Vagina (tissue), 2 donors: Measurements from ENCODE around the gene WIPF3. TPM values are rescaled to one million over a fixed set of nuclear protein-coding genes. Genes with fewer than 3 reads are reported as not detected.
A peak's percentile ranks its signal among the peaks of the same experiment; 100 is the strongest.

Experiments
- DNase-seq, 2 donors: peaks; one replicate each; pipeline ENCODE4 v3.0.0-alpha.2; 2017; ENCODE audit errors: extremely low spot score in 2 of 2
- H3K27ac ChIP-seq: fragments of 200-600 bp; sonication (generic); one replicate; pipeline ENCODE4 v1.5.1; 2019
- H3K27me3 ChIP-seq: fragments of 200-600 bp; sonication (generic); one replicate; pipeline ENCODE4 v1.5.1; 2019
- H3K36me3 ChIP-seq, 2 donors: fragments of 200-600 bp; sonication (generic); one replicate each; pipeline ENCODE4 v1.5.1; 2017 to 2019
- H3K4me1 ChIP-seq: fragments of 200-600 bp; sonication (generic); one replicate; pipeline ENCODE4 v1.5.1; 2019
- H3K4me3 ChIP-seq, 2 donors: fragments of 200-600 bp; sonication (generic); 1 replicate in 1 of 2; 2 replicates in 1 of 2; pipeline ENCODE4 v1.5.1; 2016 to 2019
- H3K9me3 ChIP-seq: fragments of 200-600 bp; sonication (generic); one replicate; pipeline ENCODE4 v1.5.1; 2019
- POLR2A ChIP-seq, 2 donors: fragments of 450-650 bp; IDR thresholded peaks; one replicate each; pipeline ENCODE4 v1.6.1; 2017; ENCODE audit warnings: antibody characterized with exemption in 2 of 2, mild to moderate bottlenecking in 2 of 2, moderate library complexity in 2 of 2
- POLR2AphosphoS5 ChIP-seq, 2 donors: sonication (generic); formaldehyde crosslinking; IDR thresholded peaks; one replicate each; pipeline ENCODE4 v1.9.0; 2017; ENCODE audit warnings: antibody characterized with exemption in 2 of 2, mild to moderate bottlenecking in 2 of 2, low read depth in 1 of 2; ENCODE audit not compliant: insufficient read depth in 1 of 2
- intact Hi-C: fragments of 100-400 bp; cut with DNase I; formaldehyde crosslinking; loops from one replicate; pipeline ENCODE4 v1.15.1; 2023
- total RNA-seq: library from RNA; depleted of rRNA; stranded (reverse); fragments of >200 nt; gene quantifications from one replicate; pipeline ENCODE4 v1.2.3, GENCODE V29; 2016
- TF ChIP-seq, protein P1 (sequence below), 3 experiments: fragments of 450-650 bp in 2 of 3; fragments of 200-600 bp in 1 of 3; sonication (generic) in 1 of 3; IDR thresholded peaks; one replicate each; pipeline ENCODE4 v1.5.1; 2017 to 2019; ENCODE audit warnings: antibody characterized with exemption in 3 of 3, mild to moderate bottlenecking in 2 of 3, moderate library complexity in 2 of 3

Gene WIPF3
- total RNA-seq, 1 donor from 2014 or later: 0.25 TPM

DNA sequence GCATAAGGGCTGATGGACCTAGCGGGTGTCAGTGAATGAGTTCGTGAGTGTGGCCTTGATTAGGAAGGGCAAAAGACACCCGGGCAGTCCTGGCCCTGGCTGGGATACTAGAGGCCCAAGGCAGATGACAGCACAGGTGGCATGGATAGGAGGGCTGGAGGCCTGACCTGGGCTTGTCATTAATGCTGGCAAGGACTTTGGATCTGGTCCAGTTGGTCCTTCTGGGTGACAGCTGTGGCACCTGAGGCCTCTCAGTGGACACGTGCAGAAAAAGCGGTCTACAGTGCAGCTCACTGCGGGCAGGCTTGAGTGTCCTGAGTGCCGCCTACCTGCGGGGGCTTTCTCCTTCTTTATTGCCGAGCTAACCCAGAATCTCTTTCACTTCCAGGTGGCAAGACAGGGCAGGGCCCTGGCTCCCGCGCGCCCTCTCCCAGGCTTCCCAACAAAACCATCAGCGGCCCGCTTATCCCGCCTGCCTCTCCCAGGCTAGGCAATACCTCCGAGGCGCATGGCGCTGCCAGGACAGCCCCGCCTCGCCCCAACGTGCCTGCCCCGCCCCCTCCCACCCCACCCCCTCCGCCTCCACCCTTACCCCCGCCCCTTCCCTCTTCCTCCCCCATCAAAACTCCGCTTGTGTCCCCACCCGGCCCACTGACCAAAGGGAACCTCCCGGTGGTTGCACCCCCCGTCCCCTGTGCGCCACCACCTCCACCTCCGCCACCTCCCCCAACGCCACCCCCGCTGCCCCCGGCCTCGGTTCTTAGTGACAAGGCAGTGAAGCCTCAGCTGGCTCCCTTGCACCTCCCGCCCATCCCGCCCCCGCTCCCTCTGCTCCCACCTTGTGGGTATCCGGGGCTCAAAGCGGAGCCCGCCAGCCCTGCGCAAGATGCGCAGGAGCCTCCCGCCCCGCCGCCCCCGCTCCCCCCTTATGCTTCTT is 77.4 kb downstream of the WIPF3 start:
- Histone ChIP-seq H3K4me1 (peaks cover 6% of the 10 kb centered on the region), H3K36me3 (no peaks in the 10 kb centered on the region), H3K9me3 (no peaks in the 10 kb centered on the region), H3K4me3 (peak overlapping the region; percentile 38 to 44), H3K27me3 (no peaks in the 10 kb centered on the region), H3K27ac (no peak overlapping the region)
- intact Hi-C loops: no loop called here
- DNase-seq: peak in 1 of 2 donors; percentile 75
- TF ChIP-seq POLR2A (IDR thresholded peaks at IDR 0.05) (no peak), POLR2AphosphoS5 (IDR thresholded peaks at IDR 0.05; ENCODE audit: insufficient read depth in 1 of 2, low read depth in 1 of 2) (no peak)
- TF ChIP-seq, protein P1, sequence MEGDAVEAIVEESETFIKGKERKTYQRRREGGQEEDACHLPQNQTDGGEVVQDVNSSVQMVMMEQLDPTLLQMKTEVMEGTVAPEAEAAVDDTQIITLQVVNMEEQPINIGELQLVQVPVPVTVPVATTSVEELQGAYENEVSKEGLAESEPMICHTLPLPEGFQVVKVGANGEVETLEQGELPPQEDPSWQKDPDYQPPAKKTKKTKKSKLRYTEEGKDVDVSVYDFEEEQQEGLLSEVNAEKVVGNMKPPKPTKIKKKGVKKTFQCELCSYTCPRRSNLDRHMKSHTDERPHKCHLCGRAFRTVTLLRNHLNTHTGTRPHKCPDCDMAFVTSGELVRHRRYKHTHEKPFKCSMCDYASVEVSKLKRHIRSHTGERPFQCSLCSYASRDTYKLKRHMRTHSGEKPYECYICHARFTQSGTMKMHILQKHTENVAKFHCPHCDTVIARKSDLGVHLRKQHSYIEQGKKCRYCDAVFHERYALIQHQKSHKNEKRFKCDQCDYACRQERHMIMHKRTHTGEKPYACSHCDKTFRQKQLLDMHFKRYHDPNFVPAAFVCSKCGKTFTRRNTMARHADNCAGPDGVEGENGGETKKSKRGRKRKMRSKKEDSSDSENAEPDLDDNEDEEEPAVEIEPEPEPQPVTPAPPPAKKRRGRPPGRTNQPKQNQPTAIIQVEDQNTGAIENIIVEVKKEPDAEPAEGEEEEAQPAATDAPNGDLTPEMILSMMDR (IDR thresholded peaks at IDR 0.05): no peak

DNA sequence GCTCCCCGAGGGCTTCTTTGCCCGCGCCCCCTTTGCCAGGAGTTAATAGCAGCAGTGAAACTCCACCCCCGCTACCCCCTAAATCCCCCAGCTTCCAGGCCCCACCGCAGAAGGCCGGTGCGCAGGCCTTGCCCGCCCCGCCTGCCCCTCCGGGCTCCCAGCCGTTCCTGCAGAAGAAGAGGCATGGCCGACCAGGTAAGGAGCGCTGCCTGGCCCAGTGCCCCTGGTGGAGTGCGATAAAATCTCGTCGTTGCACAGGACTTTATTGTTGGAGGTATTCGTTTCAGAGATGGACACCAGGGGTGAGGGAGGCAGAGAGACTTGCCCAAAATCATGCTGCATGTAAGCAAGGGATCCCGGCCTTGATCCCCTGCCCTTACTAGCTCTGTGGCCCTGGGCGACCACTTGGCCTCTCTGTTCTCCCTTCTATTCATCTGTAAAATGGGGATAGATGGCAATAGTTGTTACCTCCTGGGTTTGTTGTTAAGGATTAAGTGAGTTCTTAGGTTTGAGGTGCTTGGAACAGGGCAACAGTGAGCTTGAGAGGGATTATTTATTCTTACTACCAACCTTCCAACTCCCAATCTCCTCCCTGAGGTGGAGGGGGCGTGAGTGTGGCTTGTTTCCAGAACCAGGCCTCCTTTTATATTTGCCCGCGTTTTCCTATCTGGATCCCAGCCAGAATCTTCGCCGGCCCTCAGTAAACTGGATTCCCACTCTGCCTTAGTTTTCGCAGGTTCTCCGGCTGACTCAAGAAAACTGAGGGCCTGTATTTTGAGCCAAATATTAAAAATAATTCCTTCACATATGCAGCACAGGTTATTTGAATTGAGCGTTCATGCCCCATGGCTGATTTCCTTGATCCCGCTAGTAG is 78.3 kb downstream of the WIPF3 start:
- Histone ChIP-seq H3K27ac (no peak overlapping the region), H3K4me3 (peak overlapping the region; percentile 38 to 44), H3K27me3 (no peaks in the 10 kb centered on the region), H3K4me1 (peaks cover 6% of the 10 kb centered on the region), H3K9me3 (no peaks in the 10 kb centered on the region), H3K36me3 (no peaks in the 10 kb centered on the region)
- intact Hi-C loops: no loop called here
- TF ChIP-seq POLR2AphosphoS5 (IDR thresholded peaks at IDR 0.05; ENCODE audit: insufficient read depth in 1 of 2, low read depth in 1 of 2) (no peak), POLR2A (IDR thresholded peaks at IDR 0.05) (no peak)
- TF ChIP-seq, protein P1 (IDR thresholded peaks at IDR 0.05): no peak
- peak in 1 of 2 donors; percentile 62 for DNase-seq

DNA sequence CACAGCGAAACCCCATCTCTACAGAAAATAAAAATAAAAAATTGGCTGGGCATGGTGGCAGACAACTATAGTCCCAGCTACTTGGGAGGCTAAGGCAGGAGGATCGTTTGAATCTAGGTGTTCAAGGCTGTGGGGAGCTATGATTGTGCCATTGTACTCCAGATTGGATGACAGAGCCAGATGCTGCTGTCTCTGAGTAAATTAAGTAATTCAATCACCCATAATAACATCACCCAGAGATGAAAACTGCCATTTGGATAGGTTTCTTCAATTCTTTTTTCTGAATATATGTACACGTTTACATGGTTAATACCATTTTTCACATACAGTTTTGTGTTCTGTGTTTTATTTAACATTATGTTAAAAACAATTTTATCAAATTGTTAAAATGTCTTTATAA is 79.3 kb downstream of the WIPF3 start:
- peaks cover 6% of the 10 kb centered on the region for H3K4me1 ChIP-seq
- TF ChIP-seq POLR2A (IDR thresholded peaks at IDR 0.05): no peak
- TF ChIP-seq, protein P1 (IDR thresholded peaks at IDR 0.05): no peak
- no peak for TF ChIP-seq POLR2AphosphoS5 (IDR thresholded peaks at IDR 0.05; ENCODE audit: insufficient read depth in 1 of 2, low read depth in 1 of 2)
- peak in 1 of 2 donors; percentile 34 for DNase-seq
- no peaks in the 10 kb centered on the region for H3K9me3 ChIP-seq
- intact Hi-C loops: no loop called here
- no peaks in the 10 kb centered on the region for H3K36me3 ChIP-seq
- H3K27ac ChIP-seq: no peak overlapping the region
- H3K4me3 ChIP-seq: no peak overlapping the region
- no peaks in the 10 kb centered on the region for H3K27me3 ChIP-seq

DNA sequence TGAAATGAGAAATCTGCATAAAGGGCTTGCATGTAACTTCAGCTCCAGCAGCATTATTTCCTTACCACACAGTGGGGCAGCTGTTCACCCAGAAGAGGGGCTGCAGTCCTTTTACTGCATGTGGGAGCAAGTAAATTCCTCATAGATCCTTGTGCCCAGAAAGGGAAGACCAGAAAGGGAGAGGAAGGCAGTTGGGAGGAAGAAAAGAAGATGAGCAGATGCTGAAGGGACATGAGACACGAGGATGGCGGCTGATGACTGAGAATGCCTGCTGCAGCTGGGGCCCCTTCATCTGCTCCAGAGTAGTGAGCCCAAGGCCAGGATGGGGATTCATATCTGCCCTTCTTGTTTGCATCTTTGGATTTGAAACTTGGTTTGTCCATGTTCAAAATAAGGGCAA is 80.5 kb downstream of the WIPF3 start:
- TF ChIP-seq POLR2AphosphoS5 (IDR thresholded peaks at IDR 0.05; ENCODE audit: insufficient read depth in 1 of 2, low read depth in 1 of 2) (no peak), POLR2A (IDR thresholded peaks at IDR 0.05) (no peak)
- TF ChIP-seq, protein P1 (IDR thresholded peaks at IDR 0.05): no peak
- no peaks in the 10 kb centered on the region for H3K36me3 ChIP-seq
- no peaks in the 10 kb centered on the region for H3K27me3 ChIP-seq
- no peak overlapping the region for H3K4me3 ChIP-seq
- no peak overlapping the region for H3K27ac ChIP-seq
- peaks cover 6% of the 10 kb centered on the region for H3K4me1 ChIP-seq
- no peak for DNase-seq
- H3K9me3 ChIP-seq: no peaks in the 10 kb centered on the region
- intact Hi-C loops: no loop called here
